K562 (cell line): Measurements from ENCODE around the gene FSTL3. TPM values are rescaled to one million over a fixed set of nuclear protein-coding genes. Genes with fewer than 3 reads are reported as not detected.

Experiments used
- ATAC-seq: fragments of 200-7000 bp; cut with Tn5 transposase; 3 replicates; pipeline ENCODE4 v1.9.1; 2020; ENCODE audit warnings: moderate library complexity
- BruUV-seq: library from RNA; stranded (reverse); fragments of 400-500 nt; replicated peaks from 2 replicates; lab custom pipeline; 2021; lab: Mats Ljungman, UMichigan
- CTCF ChIA-PET: fragments of 300-600 bp; formaldehyde crosslinking; extraction: SDS; loops from one replicate; lab custom pipeline; 2021; ENCODE audit warnings: low intra/inter-chr PET ratio; lab: Yijun Ruan, JAX
- POLR2A ChIA-PET: fragments of 300-600, 350-650 bp; sonication (Branson Sonifier 250); formaldehyde crosslinking; extraction: SDS; loops from one replicate; lab custom pipeline; 2021; ENCODE audit warnings: antibody characterized with exemption, inconsistent platforms; lab: Yijun Ruan, JAX
- DNase-seq, 4 experiments: peaks; one replicate each; pipeline versions ENCODE4 v3.0.0 to v3.0.0-alpha.2; 2011 to 2018; ENCODE audit warnings: low spot score in 3 of 4, mixed read lengths in 3 of 4; ENCODE audit errors: extremely low read depth in 1 of 4
- FAIRE-seq: peaks from 2 replicates; lab custom pipeline; 2011; peaks lifted over from hg19 to GRCh38; lab: Jason Lieb, UNC
- H2AFZ ChIP-seq: 2 replicates; pipeline ENCODE4 v1.6.0; 2011; ENCODE audit warnings: low read depth, low read length, control low read depth, inconsistent platforms
- H3K27ac ChIP-seq: fragments of 200-600 bp; 3 replicates; pipeline ENCODE4 v1.8.0; 2011; ENCODE audit warnings: low read depth, mild to moderate bottlenecking, control low read depth, inconsistent platforms, low read length, moderate library complexity, mixed read lengths; ENCODE audit errors: extremely low read depth
- H3K27me3 ChIP-seq, 2 experiments: fragments of 300-600 bp in 1 of 2; 2 replicates in 1 of 2; 3 replicates in 1 of 2; pipeline versions ENCODE4 v1.6.0 to v1.8.0; 2011; ENCODE audit warnings: inconsistent platforms in 2 of 2, low read length in 2 of 2, mild to moderate bottlenecking in 1 of 2, mixed read lengths in 1 of 2, moderate library complexity in 1 of 2; ENCODE audit not compliant: control insufficient read depth in 2 of 2, insufficient read depth in 2 of 2
- H3K36me3 ChIP-seq: fragments of 300-600 bp; 3 replicates; pipeline ENCODE4 v1.8.0; 2011; ENCODE audit warnings: mild to moderate bottlenecking, low read length, inconsistent platforms; ENCODE audit not compliant: control insufficient read depth, insufficient read depth
- H3K4me1 ChIP-seq, 2 experiments: fragments of 200-600 bp in 1 of 2; replicated peaks in 1 of 2; 2 replicates in 1 of 2; 3 replicates in 1 of 2; pipeline versions ENCODE4 v1.5.1 to v1.8.0; 2011; ENCODE audit warnings: inconsistent platforms in 2 of 2, low read length in 2 of 2, mild to moderate bottlenecking in 1 of 2, mixed read lengths in 1 of 2, moderate library complexity in 1 of 2; ENCODE audit not compliant: control insufficient read depth in 2 of 2, insufficient read depth in 2 of 2
- H3K4me2 ChIP-seq: 2 replicates; pipeline ENCODE4 v1.6.1; 2011; ENCODE audit warnings: low read length, control low read depth, inconsistent platforms, mixed read lengths; ENCODE audit not compliant: insufficient read depth
- H3K4me3 ChIP-seq: fragments of 200-600 bp; sonication (generic), shearing (Covaris generic); 2 replicates; pipeline ENCODE4 v1.5.1; 2016; ENCODE audit warnings: control low read depth, inconsistent platforms
- H3K79me2 ChIP-seq: fragments of 200-600 bp; 3 replicates; pipeline ENCODE4 v1.8.0; 2011; ENCODE audit warnings: low read length, inconsistent platforms; ENCODE audit not compliant: control insufficient read depth, insufficient read depth
- H3K9ac ChIP-seq, 2 experiments: 2 replicates each; pipeline versions ENCODE4 v1.6.0 to v1.6.1; 2011; ENCODE audit warnings: low read depth in 2 of 2, low read length in 2 of 2, control low read depth in 1 of 2, inconsistent platforms in 1 of 2, mild to moderate bottlenecking in 1 of 2, mixed read lengths in 1 of 2; ENCODE audit not compliant: insufficient read depth in 1 of 2
- H3K9me1 ChIP-seq: one replicate; pipeline ENCODE4 v1.6.0; 2011; ENCODE audit warnings: inconsistent platforms, mild to moderate bottlenecking, low read length, moderate library complexity; ENCODE audit not compliant: control insufficient read depth, insufficient read depth
- H3K9me3 ChIP-seq: replicated peaks from 2 replicates; pipeline ENCODE4 v1.5.1; 2011; ENCODE audit warnings: low read depth, low read length, inconsistent platforms; ENCODE audit not compliant: control insufficient read depth, insufficient read depth
- H4K20me1 ChIP-seq: replicated peaks from 2 replicates; pipeline ENCODE4 v1.6.1; 2011; ENCODE audit warnings: low read length, inconsistent platforms, mixed read lengths; ENCODE audit not compliant: control insufficient read depth, insufficient read depth
- CBX5 ChIP-seq: IDR thresholded peaks from 2 replicates; pipeline ENCODE4 v1.6.1; 2014; ENCODE audit warnings: low read depth, borderline replicate concordance
- NR1H2 ChIP-seq: sonication (generic); formaldehyde crosslinking; IDR thresholded peaks from 2 replicates; pipeline ENCODE4 v1.4.0; 2020; ENCODE audit warnings: mild to moderate bottlenecking, missing genetic modification reagents
- POLR2G ChIP-seq: fragments of 200-400 bp; formaldehyde crosslinking; IDR thresholded peaks from 2 replicates; pipeline ENCODE4 v1.6.1; 2017; ENCODE audit warnings: low read depth, mild to moderate bottlenecking, antibody characterized with exemption, low read length, moderate library complexity
- ZBTB7A ChIP-seq: IDR thresholded peaks from 2 replicates; pipeline ENCODE4 v1.6.1; 2011; ENCODE audit warnings: low read depth, mild to moderate bottlenecking, low read length, moderate library complexity, borderline replicate concordance; ENCODE audit not compliant: control insufficient read depth
- ZNF655 ChIP-seq: fragments of 250-450 bp; sonication (Bioruptor Pico); IDR thresholded peaks from 2 replicates; pipeline ENCODE4 v1.5.0; 2021
- WGBS: fragments of 100-300 bp; shearing (Covaris generic); methylation state at CpG from one replicate; pipeline ENCODE4 v1.1.6; 2016; ENCODE audit warnings: low coverage, mixed read lengths; ENCODE audit not compliant: insufficient coverage; ENCODE audit errors: missing lambda C conversion rate; 5-methylcytosine and 5-hydroxymethylcytosine counted together
- in situ Hi-C: fragments of 300-500 bp; cut with MboI; formaldehyde crosslinking; loops from 4 replicates; pipeline ENCODE4 v1.15.0; 2018; ENCODE audit warnings: inconsistent platforms, mixed read lengths
- intact Hi-C: fragments of 100-400 bp; cut with micrococcal nuclease; formaldehyde crosslinking; loops from 2 replicates; pipeline ENCODE4 v1.14.2; 2022
- polyA plus RNA-seq, 8 experiments: library from polyadenylated mRNA; depleted of rRNA in 4 of 8; stranded (reverse) in 5 of 8; unstranded in 3 of 8; fragments of >200 nt; fragmentation: Nextera tagmentation in 2 of 8; fragmentation: Illumina TruSeq in 1 of 8; extraction: Ambion mirVana in 2 of 8; extraction: Trizol in 1 of 8; gene quantifications; 2 replicates each; pipeline versions ENCODE4 v1.2.1 to v1.2.3, GENCODE V29; 2011 to 2014; ENCODE audit warnings: inconsistent platforms in 1 of 8, missing spikeins in 1 of 8
- total RNA-seq, 7 experiments: library from RNA; depleted of rRNA in 6 of 7; stranded (reverse); fragments of >200 nt in 6 of 7; fragmentation: Illumina TruSeq in 2 of 7; extraction: Trizol in 2 of 7; gene quantifications; 2 replicates each; pipeline versions ENCODE4 v1.2.1 to v1.2.3, GENCODE V29; 2011 to 2021; ENCODE audit warnings: low replicate concordance in 1 of 7

FSTL3 gene
- total and polyA plus RNA-seq, 9 of the 15 experiments (the other 6 are each of a cell fraction or from before 2014, with no cell fraction given), result 0.35 to 6.8 (median 4.2) TPM; not detected in 1

- TF ChIP-seq ZNF655 (no peak), CBX5 (no peak)
These were observed 33.1 kb upstream of the FSTL3 start (continued) for GRCh38 chr19:642767-643727.

GRCh38 chr19:643736-644135 is 32.5 kb upstream of the FSTL3 start:
- no peaks in the 10 kb centered on the region for H4K20me1 ChIP-seq
- H3K4me1 ChIP-seq, result peaks cover 4 to 58% of the 10 kb centered on the region in 2 experiments; a peak in 4 of 5 replicates
- peaks cover 40% of the 10 kb centered on the region; the same call in 1 of the 3 replicates for H3K36me3 ChIP-seq
- no TSS peak for BruUV-seq
- FAIRE-seq (no peak), ATAC-seq (no peak), DNase-seq (no peak)
- intact Hi-C loops (no loop called here), in situ Hi-C loops (no loop called here)
- H3K4me3 ChIP-seq, result no peak overlapping the region
- H3K4me2 ChIP-seq, result no peak overlapping the region
- no peak for TF ChIP-seq NR1H2 (CRISPR knock-in tag)
- TF ChIP-seq ZBTB7A, result peak; percentile 13; the same call in 1 of the 2 replicates
- TF ChIP-seq POLR2G, result peak; percentile 49; the same call in 1 of the 2 replicates
- H3K9ac ChIP-seq, result no peak overlapping the region
- no peaks in the 10 kb centered on the region for H3K9me3 ChIP-seq
- CTCF ChIA-PET, result no interaction called here
- no peaks in the 10 kb centered on the region for H3K79me2 ChIP-seq
- no peak overlapping the region for H3K27ac ChIP-seq
- H3K9me1 ChIP-seq, result no peaks in the 10 kb centered on the region
- no peaks in the 10 kb centered on the region for H3K27me3 ChIP-seq
- 84% methylated on average over 3 of the region's 24 CpGs for WGBS
- POLR2A ChIA-PET, result no interaction called here
- no peak overlapping the region for H2AFZ ChIP-seq
